Measurements from ENCODE around the gene KCNH4. TPM values are rescaled to one million over a fixed set of nuclear protein-coding genes. Genes with fewer than 3 reads are reported as not detected.
A peak's percentile ranks its signal among the peaks of the same experiment; 100 is the strongest.

KCNH4 gene
- total and polyA plus RNA-seq, 2 donors, result 0.05 to 0.09 TPM

DNA sequence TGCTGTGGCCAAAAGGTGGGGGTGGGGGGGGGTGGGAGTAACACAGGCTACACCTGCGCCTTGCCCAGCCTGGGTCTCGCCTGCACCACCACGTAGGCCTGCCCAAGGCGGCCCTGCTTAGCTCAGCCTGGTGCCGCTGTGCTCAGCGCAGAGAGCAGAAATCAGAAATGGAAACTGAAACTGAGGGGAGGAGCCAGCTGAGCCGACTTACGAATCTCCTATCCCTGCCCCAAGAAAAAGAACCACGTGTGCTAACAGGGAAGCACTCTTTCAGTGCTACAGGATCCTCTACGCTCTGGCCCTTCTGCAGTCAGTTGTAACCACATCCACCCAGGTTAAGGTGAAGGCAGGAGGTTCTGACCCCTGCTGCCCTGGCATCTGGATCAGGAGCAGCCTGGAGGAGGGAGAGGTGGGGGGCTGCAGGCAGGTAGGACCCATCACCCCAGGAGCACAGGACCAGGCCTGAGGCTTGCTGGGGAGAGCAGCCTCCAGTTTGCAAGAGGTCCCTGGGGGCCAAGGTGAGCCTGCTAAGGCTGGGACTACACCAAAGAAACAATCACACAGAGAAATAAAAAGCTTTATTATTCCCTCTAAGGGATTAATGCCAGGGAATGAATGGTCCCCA lies 68.3 kb downstream of the KCNH4 start, which contains the start of gene DHX58:
TSS of gene DHX58 (minus strand) at position 163 of the 625 bp plus-strand sequence. CDS start 822 bp downstream, outside the sequence.
- H3K4me3 ChIP-seq (ENCODE audit: low read length in 2 of 2), result peak within 1 kb of the TSS; percentile 31 to 51
- H3K9me3 ChIP-seq (ENCODE audit: control insufficient read depth in 2 of 2, insufficient read depth in 1 of 2, low read length in 1 of 2), result peaks cover 0 to 4% of the 10 kb centered on the region in 2 donors
- DNase-seq (ENCODE audit: low read depth in 6 of 9, low spot score in 9 of 9), result peak; percentile 75 to 96 (median 90)
- peaks cover 16 to 50% of the 10 kb centered on the region in 2 donors for H3K4me1 ChIP-seq (ENCODE audit: control insufficient read depth in 2 of 2, insufficient read depth in 2 of 2, low read length in 2 of 2)
- WGBS, result 0% methylated on average over 10 of the region's 10 CpGs
- peak within 1 kb of the TSS; percentile 92 to 99 for H3K27ac ChIP-seq (ENCODE audit: low read depth in 1 of 2, low read length in 1 of 2)
- peaks cover 5 to 12% of the 10 kb centered on the region in 2 donors for H3K36me3 ChIP-seq (ENCODE audit: control insufficient read depth in 2 of 2, insufficient read depth in 2 of 2, low read length in 1 of 2)
- H3K27me3 ChIP-seq (ENCODE audit: control insufficient read depth in 2 of 2, insufficient read depth in 1 of 2, low read length in 1 of 2), result no peaks in the 10 kb centered on the region

DNA sequence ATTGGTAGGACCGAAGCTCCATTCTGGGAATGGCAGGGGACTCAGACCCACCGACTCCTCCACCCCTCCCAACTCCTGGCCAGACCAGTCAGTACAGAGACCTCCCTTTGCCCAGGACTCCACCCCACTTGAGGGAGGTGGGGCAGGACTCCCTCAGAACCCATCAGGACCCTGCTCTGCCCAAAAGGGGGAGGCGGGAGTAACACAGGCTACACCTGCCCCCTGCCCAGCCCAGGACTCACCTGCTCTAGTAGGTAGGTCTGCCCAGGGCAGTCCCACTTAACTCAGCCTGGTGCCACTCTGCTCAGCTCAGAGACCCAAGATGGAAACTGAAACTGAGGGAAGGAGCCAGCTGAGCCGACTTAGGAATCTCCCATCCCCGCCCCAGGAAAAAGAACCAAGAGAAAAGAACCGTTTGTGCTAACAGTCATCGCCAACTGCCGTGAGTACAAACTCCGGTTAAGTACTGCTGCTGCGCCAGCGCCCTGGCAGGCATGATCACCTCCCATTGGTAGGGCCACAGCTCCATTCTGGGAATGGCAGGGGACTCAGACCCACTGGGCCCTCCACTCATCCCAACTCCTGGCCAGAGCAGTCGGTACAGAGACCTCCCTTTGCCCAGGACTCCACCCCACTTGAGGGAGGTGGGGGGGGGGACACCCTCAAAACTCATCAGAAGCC lies 68.9 kb downstream of the KCNH4 start:
- H3K36me3 ChIP-seq (ENCODE audit: control insufficient read depth in 2 of 2, insufficient read depth in 2 of 2, low read length in 1 of 2), result peaks cover 0 to 12% of the 10 kb centered on the region in 2 donors

DNA sequence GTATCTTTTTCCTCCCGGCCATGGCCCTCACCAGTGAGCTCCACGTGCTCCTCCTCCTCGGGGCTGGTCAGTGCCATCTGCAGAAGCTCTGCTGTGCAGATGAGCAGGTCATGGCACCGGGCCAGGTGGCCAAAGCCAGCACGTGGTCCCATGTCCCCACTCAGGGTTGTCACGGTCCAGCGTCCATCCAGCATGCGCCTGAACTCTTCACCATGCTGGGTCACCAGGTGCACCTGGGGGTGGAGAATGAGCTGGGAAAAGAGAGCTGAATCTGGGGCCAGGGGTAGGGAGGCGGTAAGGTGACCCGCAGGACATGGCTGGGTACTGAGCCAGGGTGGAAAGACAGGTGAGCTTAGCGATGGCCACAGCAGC lies 69.7 kb downstream of the KCNH4 start:
- Histone ChIP-seq H3K4me1 (ENCODE audit: control insufficient read depth in 2 of 2, insufficient read depth in 2 of 2, low read length in 2 of 2) (peaks cover 18 to 52% of the 10 kb centered on the region in 2 donors), H3K36me3 (ENCODE audit: control insufficient read depth in 2 of 2, insufficient read depth in 2 of 2, low read length in 1 of 2) (peaks cover 0 to 12% of the 10 kb centered on the region in 2 donors), H3K27ac (ENCODE audit: low read depth in 1 of 2, low read length in 1 of 2) (peak overlapping the region; percentile 92 to 99), H3K4me3 (ENCODE audit: low read length in 2 of 2) (no peak overlapping the region), H3K9me3 (ENCODE audit: control insufficient read depth in 2 of 2, insufficient read depth in 1 of 2, low read length in 1 of 2) (peaks cover 0 to 4% of the 10 kb centered on the region in 2 donors), H3K27me3 (ENCODE audit: control insufficient read depth in 2 of 2, insufficient read depth in 1 of 2, low read length in 1 of 2) (no peaks in the 10 kb centered on the region)
- no peak for DNase-seq (ENCODE audit: low read depth in 6 of 9, low spot score in 9 of 9)
- WGBS, result 91% methylated on average over 11 of the region's 11 CpGs

More for the DNA sequence above, 68.9 kb downstream of the KCNH4 start:
- peak overlapping the region; percentile 92 to 99 for H3K27ac ChIP-seq (ENCODE audit: low read depth in 1 of 2, low read length in 1 of 2)
- peak overlapping the region; percentile 31 to 51 for H3K4me3 ChIP-seq (ENCODE audit: low read length in 2 of 2)
- WGBS, result 38% methylated on average over 12 of the region's 12 CpGs
- peaks cover 18 to 56% of the 10 kb centered on the region in 2 donors for H3K4me1 ChIP-seq (ENCODE audit: control insufficient read depth in 2 of 2, insufficient read depth in 2 of 2, low read length in 2 of 2)
- no peaks in the 10 kb centered on the region for H3K27me3 ChIP-seq (ENCODE audit: control insufficient read depth in 2 of 2, insufficient read depth in 1 of 2, low read length in 1 of 2)
- DNase-seq (ENCODE audit: low read depth in 6 of 9, low spot score in 9 of 9), result peak in 1 of 9 donors; percentile 52
- H3K9me3 ChIP-seq (ENCODE audit: control insufficient read depth in 2 of 2, insufficient read depth in 1 of 2, low read length in 1 of 2), result peaks cover 0 to 4% of the 10 kb centered on the region in 2 donors

DNA sequence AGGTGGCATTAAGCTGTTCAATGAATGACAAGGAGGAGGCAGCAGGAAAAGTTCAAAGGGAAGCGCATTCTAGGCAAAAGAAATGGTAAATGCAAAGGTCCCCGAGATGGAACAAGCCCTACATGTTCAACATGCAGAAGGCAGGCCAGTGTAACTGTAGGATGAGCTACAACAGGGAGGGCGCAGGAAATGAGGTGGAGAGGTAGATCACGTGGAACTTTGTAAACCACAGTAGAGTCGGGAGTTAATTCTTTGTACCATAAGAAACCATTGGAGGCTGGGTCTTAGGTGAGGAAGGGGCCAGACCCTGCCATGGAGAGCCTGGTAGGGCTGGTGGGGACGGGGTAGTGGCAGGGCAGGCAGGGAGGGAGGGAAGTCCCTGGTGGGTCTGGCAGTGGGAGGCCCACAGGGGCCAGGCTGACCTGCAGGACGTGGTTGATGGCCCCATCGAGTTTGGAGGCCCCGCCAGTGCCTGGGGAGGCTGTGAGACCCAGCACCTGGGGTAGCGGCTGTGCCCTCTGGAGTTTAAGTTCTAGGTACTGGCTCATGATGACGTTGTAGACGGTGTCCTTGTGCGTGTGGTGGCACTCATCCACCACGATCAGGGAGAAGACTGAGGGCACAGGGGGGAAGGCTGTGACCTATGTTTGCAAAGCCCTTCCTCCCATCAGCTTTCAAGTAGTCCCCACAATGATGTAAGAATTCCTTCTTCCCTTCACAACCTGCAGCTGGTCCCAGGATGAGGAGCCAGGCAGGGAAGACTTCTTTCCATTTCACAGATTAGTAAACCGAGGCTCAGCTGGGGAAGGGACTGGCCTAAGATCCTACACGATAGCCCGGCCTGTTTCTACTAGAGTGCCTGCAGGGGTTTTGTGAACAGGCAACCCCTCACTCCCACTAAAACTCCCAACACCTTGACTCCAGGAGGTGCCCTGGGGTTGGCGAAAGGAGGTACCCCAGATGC lies 70.4 kb downstream of the KCNH4 start:
- WGBS, result 91% methylated on average over 18 of the region's 18 CpGs
- Histone ChIP-seq H3K9me3 (ENCODE audit: control insufficient read depth in 2 of 2, insufficient read depth in 1 of 2, low read length in 1 of 2) (peaks cover 0 to 4% of the 10 kb centered on the region in 2 donors), H3K4me1 (ENCODE audit: control insufficient read depth in 2 of 2, insufficient read depth in 2 of 2, low read length in 2 of 2) (peaks cover 18 to 52% of the 10 kb centered on the region in 2 donors), H3K4me3 (ENCODE audit: low read length in 2 of 2) (no peak overlapping the region), H3K27me3 (ENCODE audit: control insufficient read depth in 2 of 2, insufficient read depth in 1 of 2, low read length in 1 of 2) (no peaks in the 10 kb centered on the region), H3K36me3 (ENCODE audit: control insufficient read depth in 2 of 2, insufficient read depth in 2 of 2, low read length in 1 of 2) (peaks cover 0 to 12% of the 10 kb centered on the region in 2 donors), H3K27ac (ENCODE audit: low read depth in 1 of 2, low read length in 1 of 2) (peak overlapping the region; percentile 55 to 68)
- peak in 2 of 9 donors; percentile 53 to 77 for DNase-seq (ENCODE audit: low read depth in 6 of 9, low spot score in 9 of 9)

DNA sequence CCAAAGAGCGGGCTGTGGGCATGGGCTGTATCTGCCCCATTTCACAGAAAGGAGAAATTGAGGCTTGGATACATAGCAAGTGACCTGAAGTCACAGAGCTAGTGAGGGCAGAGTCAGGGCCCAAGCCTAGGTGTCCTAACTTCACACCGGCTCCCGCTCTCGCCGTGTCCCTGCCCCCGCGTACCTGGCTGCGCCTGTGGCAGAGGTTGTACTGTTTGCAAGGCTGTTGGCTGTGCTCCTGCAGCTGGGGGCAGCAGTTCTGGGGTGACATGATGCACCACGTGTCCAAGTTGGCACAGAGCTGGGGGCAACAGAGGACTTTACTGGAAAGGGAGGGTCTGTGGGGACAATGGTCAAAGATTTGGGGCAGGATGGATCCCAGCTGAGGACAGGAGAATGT lies 71.9 kb downstream of the KCNH4 start:
- peaks cover 0 to 4% of the 10 kb centered on the region in 2 donors for H3K9me3 ChIP-seq (ENCODE audit: control insufficient read depth in 2 of 2, insufficient read depth in 1 of 2, low read length in 1 of 2)
- H3K27ac ChIP-seq (ENCODE audit: low read depth in 1 of 2, low read length in 1 of 2), result no peak overlapping the region
- H3K36me3 ChIP-seq (ENCODE audit: control insufficient read depth in 2 of 2, insufficient read depth in 2 of 2, low read length in 1 of 2), result peaks cover 0 to 8% of the 10 kb centered on the region in 2 donors
- no peak for DNase-seq (ENCODE audit: low read depth in 6 of 9, low spot score in 9 of 9)
- peaks cover 18 to 52% of the 10 kb centered on the region in 2 donors for H3K4me1 ChIP-seq (ENCODE audit: control insufficient read depth in 2 of 2, insufficient read depth in 2 of 2, low read length in 2 of 2)
- WGBS, result 91% methylated on average over 9 of the region's 9 CpGs
- H3K27me3 ChIP-seq (ENCODE audit: control insufficient read depth in 2 of 2, insufficient read depth in 1 of 2, low read length in 1 of 2), result no peaks in the 10 kb centered on the region
- H3K4me3 ChIP-seq (ENCODE audit: low read length in 2 of 2), result no peak overlapping the region

DNA sequence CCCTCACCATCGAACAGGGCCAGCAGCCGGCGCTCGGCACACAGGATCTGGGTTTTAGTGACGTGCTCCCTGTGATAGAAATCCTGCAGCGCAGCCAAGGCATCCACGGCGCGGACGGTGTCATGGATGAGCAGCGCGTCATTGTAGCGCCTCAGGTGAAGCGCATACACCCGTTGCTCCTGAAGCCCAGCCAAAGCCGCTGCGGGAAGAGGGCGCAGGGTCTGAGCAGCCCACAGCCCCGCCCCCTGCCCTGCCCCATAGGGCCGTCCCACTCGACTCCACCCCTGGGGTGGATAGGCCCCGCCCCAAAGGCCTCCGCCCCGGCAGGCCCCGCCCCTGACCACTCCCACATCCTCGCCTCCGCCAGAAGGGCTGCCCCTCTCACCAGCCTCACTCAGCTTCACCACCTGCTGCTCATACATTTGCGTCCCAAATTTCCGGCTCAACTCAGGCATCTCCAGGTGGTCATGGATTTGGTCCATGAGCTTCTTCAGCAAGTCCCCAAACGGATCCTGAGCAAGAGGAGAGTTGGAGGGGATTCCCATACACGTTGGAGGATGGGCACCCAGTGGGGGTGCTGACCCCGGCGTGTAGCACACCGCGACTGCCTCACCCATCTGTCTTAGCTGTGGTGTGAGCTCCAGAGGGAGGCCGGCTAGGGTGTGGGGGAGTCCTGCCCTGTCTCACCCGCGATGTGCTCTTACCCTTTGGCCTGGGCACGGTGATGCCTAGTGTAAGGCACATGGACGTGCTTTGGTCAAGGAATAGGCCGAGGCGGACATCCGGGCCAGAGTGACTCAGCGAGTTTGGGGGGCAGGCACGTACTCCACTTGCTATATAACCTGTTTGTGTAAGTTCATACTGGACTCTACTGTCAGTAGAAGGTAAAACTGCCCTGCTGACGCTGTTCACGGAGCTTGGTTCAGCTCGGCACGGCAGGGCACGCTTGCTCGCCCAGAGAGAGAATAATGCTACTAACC lies 73.1 kb downstream of the KCNH4 start:
- Histone ChIP-seq H3K27me3 (ENCODE audit: control insufficient read depth in 2 of 2, insufficient read depth in 1 of 2, low read length in 1 of 2) (no peaks in the 10 kb centered on the region), H3K4me3 (ENCODE audit: low read length in 2 of 2) (peak overlapping the region; percentile 35 to 38), H3K9me3 (ENCODE audit: control insufficient read depth in 2 of 2, insufficient read depth in 1 of 2, low read length in 1 of 2) (peaks cover 0 to 4% of the 10 kb centered on the region in 2 donors), H3K27ac (ENCODE audit: low read depth in 1 of 2, low read length in 1 of 2) (peak overlapping the region; percentile 38 to 69), H3K36me3 (ENCODE audit: control insufficient read depth in 2 of 2, insufficient read depth in 2 of 2, low read length in 1 of 2) (peaks cover 0 to 8% of the 10 kb centered on the region in 2 donors), H3K4me1 (ENCODE audit: control insufficient read depth in 2 of 2, insufficient read depth in 2 of 2, low read length in 2 of 2) (peaks cover 12 to 45% of the 10 kb centered on the region in 2 donors)
- DNase-seq (ENCODE audit: low read depth in 6 of 9, low spot score in 9 of 9), result peak in 8 of 9 donors; percentile 79 to 94 (median 90)
- 40% methylated on average over 51 of the region's 51 CpGs for WGBS

DNA sequence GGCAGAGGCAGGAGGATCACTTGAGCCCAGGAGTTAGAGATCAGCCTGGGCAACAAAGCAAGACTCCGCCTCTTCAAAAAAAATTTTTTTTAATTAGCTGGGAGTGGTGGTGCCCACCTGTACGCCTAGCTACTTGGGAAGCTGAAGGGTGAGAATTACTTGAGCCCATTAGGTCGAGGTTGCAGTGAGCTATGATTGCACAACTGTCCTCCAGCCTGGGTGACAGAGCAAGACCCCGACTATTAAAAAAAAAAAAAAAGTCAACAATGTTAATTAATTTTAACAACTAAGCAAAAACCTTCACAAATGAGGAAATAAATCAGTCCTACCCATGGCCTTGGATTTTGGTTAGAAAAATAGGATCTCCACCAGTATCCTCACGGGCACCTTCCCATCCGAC lies 73.8 kb downstream of the KCNH4 start:
- Histone ChIP-seq H3K27ac (ENCODE audit: low read depth in 1 of 2, low read length in 1 of 2) (no peak overlapping the region), H3K36me3 (ENCODE audit: control insufficient read depth in 2 of 2, insufficient read depth in 2 of 2, low read length in 1 of 2) (peaks cover 0 to 8% of the 10 kb centered on the region in 2 donors), H3K27me3 (ENCODE audit: control insufficient read depth in 2 of 2, insufficient read depth in 1 of 2, low read length in 1 of 2) (no peaks in the 10 kb centered on the region), H3K9me3 (ENCODE audit: control insufficient read depth in 2 of 2, insufficient read depth in 1 of 2, low read length in 1 of 2) (peaks cover 0 to 4% of the 10 kb centered on the region in 2 donors), H3K4me3 (ENCODE audit: low read length in 2 of 2) (peak overlapping the region; percentile 35 to 38), H3K4me1 (ENCODE audit: control insufficient read depth in 2 of 2, insufficient read depth in 2 of 2, low read length in 2 of 2) (peaks cover 10 to 37% of the 10 kb centered on the region in 2 donors)
- DNase-seq (ENCODE audit: low read depth in 6 of 9, low spot score in 9 of 9), result no peak
- WGBS, result 73% methylated on average over 6 of the region's 6 CpGs

Data from thymus (tissue), 11 donors.